Panc1 (cell line): ENCODE results near the gene ERN1. TPM values are rescaled to one million over a fixed set of nuclear protein-coding genes. Genes with fewer than 3 reads are reported as not detected.

Experiments
- ATAC-seq: fragments of 200-7000 bp; cut with Tn5 transposase; 2 replicates; pipeline ENCODE4 v1.9.1; 2020; ENCODE audit warnings: mild to moderate bottlenecking, moderate library complexity
- BruUV-seq: library from RNA; stranded (reverse); fragments of 400-500 nt; replicated peaks from 2 replicates; lab custom pipeline; 2021; lab: Mats Ljungman, UMichigan
- CTCF ChIA-PET: fragments of 300-600 bp; sonication (Branson Sonifier 250); formaldehyde crosslinking; loops from one replicate; lab custom pipeline; 2022; ENCODE audit warnings: antibody characterized with exemption; lab: Charles Lee
- POLR2A ChIA-PET: fragments of 300-600 bp; sonication (Branson Sonifier 250); formaldehyde crosslinking; loops from one replicate; lab custom pipeline; 2022; ENCODE audit warnings: antibody characterized with exemption; lab: Charles Lee
- DNase-seq: peaks from one replicate; pipeline ENCODE4 v3.0.0-alpha.2; 2010; ENCODE audit warnings: low read depth, low spot score
- H3K27ac ChIP-seq: 2 replicates; pipeline ENCODE4 v1.5.1; 2011; ENCODE audit warnings: mild to moderate bottlenecking, low read length, inconsistent platforms
- H3K27me3 ChIP-seq: fragments of 200-500 bp; sonication (Bioruptor generic); 2 replicates; pipeline ENCODE4 v1.6.0; 2014; ENCODE audit warnings: low read length, inconsistent platforms; ENCODE audit not compliant: control insufficient read depth, insufficient read depth
- H3K36me3 ChIP-seq: fragments of 200-500 bp; sonication (Bioruptor generic); 2 replicates; pipeline ENCODE4 v1.5.1; 2014; ENCODE audit warnings: inconsistent platforms, mild to moderate bottlenecking, low read length, moderate library complexity; ENCODE audit not compliant: control insufficient read depth, insufficient read depth
- H3K4me1 ChIP-seq: 2 replicates; pipeline ENCODE4 v1.5.1; 2011; ENCODE audit warnings: inconsistent platforms, mild to moderate bottlenecking, low read length, moderate library complexity; ENCODE audit not compliant: control insufficient read depth, insufficient read depth
- H3K4me3 ChIP-seq, 2 experiments: 2 replicates each; pipeline ENCODE4 v1.5.1; 2011 to 2012; ENCODE audit warnings: low read depth in 2 of 2, low read length in 2 of 2, mild to moderate bottlenecking in 2 of 2, inconsistent platforms in 1 of 2, moderate library complexity in 1 of 2
- H3K9me3 ChIP-seq: fragments of 200-500 bp; sonication (Bioruptor generic); 2 replicates; pipeline ENCODE4 v1.5.1; 2014; ENCODE audit warnings: low read depth, mild to moderate bottlenecking, inconsistent platforms, low read length, moderate library complexity; ENCODE audit not compliant: control insufficient read depth, insufficient read depth
- CTCF ChIP-seq: fragments of 450-650 bp; IDR thresholded peaks from 2 replicates; pipeline ENCODE4 v1.5.1; 2017; ENCODE audit warnings: mild to moderate bottlenecking
- POLR2AphosphoS5 ChIP-seq: IDR thresholded peaks from 2 replicates; pipeline ENCODE4 v1.6.1; 2012; ENCODE audit warnings: mild to moderate bottlenecking, low read depth, low read length, moderate library complexity
- TCF7L2 ChIP-seq: IDR thresholded peaks from 2 replicates; pipeline ENCODE4 v1.6.1; 2011; ENCODE audit warnings: mild to moderate bottlenecking, low read depth, low read length, inconsistent platforms
- in situ Hi-C: cut with HindIII; loops from 2 replicates; pipeline ENCODE4 v1.10.0; 2016; ENCODE audit warnings: low sequenced_read_pairs, low pct_unique_long_range_greater_than_20kb
- intact Hi-C: fragments of 100-400 bp; cut with micrococcal nuclease; formaldehyde crosslinking; loops from one replicate; pipeline ENCODE4 v1.10.0; 2022; ENCODE audit not compliant: unreplicated experiment
- total RNA-seq: library from RNA; stranded (reverse); gene quantifications from one replicate; pipeline ENCODE4 v1.2.1, GENCODE V29; 2021; ENCODE audit not compliant: unreplicated experiment
- TF ChIP-seq, protein P1 (sequence below), 2 experiments: IDR thresholded peaks; 2 replicates each; pipeline ENCODE4 v1.6.1; 2011 to 2012; ENCODE audit warnings: low read depth in 2 of 2, control low read depth in 1 of 2, low read length in 1 of 2, mild to moderate bottlenecking in 1 of 2, moderate library complexity in 1 of 2; ENCODE audit not compliant: insufficient read depth in 1 of 2

Gene ERN1
- total RNA-seq, 1 experiment from 2014 or later: 12.1 TPM

- intact Hi-C loops: loop anchor here (5.0 kb wide), 1 partner anchor 135 kb away; no protein-coding TSS in a partner anchor
- Histone ChIP-seq H3K4me3 (peak overlapping the region; percentile 76 to 87), H3K27ac (peak overlapping the region; percentile 93), H3K27me3 (no peaks in the 10 kb centered on the region), H3K4me1 (peaks cover 10% of the 10 kb centered on the region), H3K36me3 (peaks cover 5% of the 10 kb centered on the region), H3K9me3 (no peaks in the 10 kb centered on the region)
- ChIA-PET POLR2A (interaction anchor here (0.5 kb wide), 1 partner anchor 59 kb away, joined by 9 read pairs; no protein-coding TSS in a partner anchor), CTCF (interaction anchor here (0.5 kb wide), 1 partner anchor 133 kb away, joined by 3 read pairs; no protein-coding TSS in a partner anchor)
- in situ Hi-C loops: no loop called here
- ATAC-seq (0 out of 2 replicates have a peak, but pooled peaks have one; percentile 1), DNase-seq (no peak)
- TF ChIP-seq TCF7L2: no peak
- 0 out of 2 replicates have a peak, but pooled peaks have one; percentile 42 for TF ChIP-seq POLR2AphosphoS5
- BruUV-seq: TSS peak; percentile 60
These were observed 17.4 kb upstream of the ERN1 start for GRCh38 chr17:64147110-64148016.

- ChIA-PET CTCF (no interaction called here), POLR2A (interaction anchor here (0.6 kb wide), 1 partner anchor 60 kb away, joined by 9 read pairs; no protein-coding TSS in a partner anchor)
- ATAC-seq (peak; percentile 8; the same call in 1 of the 2 replicates), DNase-seq (no peak)
- peaks cover 5% of the 10 kb centered on the region for H3K36me3 ChIP-seq
- no TSS peak for BruUV-seq
- intact Hi-C loops (loop anchor here (5.0 kb wide), 1 partner anchor 136 kb away; no protein-coding TSS in a partner anchor), in situ Hi-C loops (no loop called here)
- peak overlapping the region; percentile 93 for H3K27ac ChIP-seq
- TF ChIP-seq CTCF (no peak), POLR2AphosphoS5 (peak; percentile 40; the same call in 1 of the 2 replicates)
- TF ChIP-seq, protein P1, sequence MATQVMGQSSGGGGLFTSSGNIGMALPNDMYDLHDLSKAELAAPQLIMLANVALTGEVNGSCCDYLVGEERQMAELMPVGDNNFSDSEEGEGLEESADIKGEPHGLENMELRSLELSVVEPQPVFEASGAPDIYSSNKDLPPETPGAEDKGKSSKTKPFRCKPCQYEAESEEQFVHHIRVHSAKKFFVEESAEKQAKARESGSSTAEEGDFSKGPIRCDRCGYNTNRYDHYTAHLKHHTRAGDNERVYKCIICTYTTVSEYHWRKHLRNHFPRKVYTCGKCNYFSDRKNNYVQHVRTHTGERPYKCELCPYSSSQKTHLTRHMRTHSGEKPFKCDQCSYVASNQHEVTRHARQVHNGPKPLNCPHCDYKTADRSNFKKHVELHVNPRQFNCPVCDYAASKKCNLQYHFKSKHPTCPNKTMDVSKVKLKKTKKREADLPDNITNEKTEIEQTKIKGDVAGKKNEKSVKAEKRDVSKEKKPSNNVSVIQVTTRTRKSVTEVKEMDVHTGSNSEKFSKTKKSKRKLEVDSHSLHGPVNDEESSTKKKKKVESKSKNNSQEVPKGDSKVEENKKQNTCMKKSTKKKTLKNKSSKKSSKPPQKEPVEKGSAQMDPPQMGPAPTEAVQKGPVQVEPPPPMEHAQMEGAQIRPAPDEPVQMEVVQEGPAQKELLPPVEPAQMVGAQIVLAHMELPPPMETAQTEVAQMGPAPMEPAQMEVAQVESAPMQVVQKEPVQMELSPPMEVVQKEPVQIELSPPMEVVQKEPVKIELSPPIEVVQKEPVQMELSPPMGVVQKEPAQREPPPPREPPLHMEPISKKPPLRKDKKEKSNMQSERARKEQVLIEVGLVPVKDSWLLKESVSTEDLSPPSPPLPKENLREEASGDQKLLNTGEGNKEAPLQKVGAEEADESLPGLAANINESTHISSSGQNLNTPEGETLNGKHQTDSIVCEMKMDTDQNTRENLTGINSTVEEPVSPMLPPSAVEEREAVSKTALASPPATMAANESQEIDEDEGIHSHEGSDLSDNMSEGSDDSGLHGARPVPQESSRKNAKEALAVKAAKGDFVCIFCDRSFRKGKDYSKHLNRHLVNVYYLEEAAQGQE (IDR thresholded peaks at IDR 0.05; ENCODE audit: insufficient read depth in 1 of 2, low read depth in 2 of 2, low read length in 1 of 2): no peak
- H3K9me3 ChIP-seq: no peaks in the 10 kb centered on the region
- peaks cover 10% of the 10 kb centered on the region for H3K4me1 ChIP-seq
- peak overlapping the region; percentile 76 to 87 for H3K4me3 ChIP-seq
- H3K27me3 ChIP-seq: no peaks in the 10 kb centered on the region
These were observed 16.6 kb upstream of the ERN1 start for GRCh38 chr17:64146418-64147109.
